IMR-90 (cell line): ENCODE results near the gene ATP8B4. TPM values are rescaled to one million over a fixed set of nuclear protein-coding genes. Genes with fewer than 3 reads are reported as not detected.

Experiments used
- ATAC-seq: fragments of 200-7000 bp; cut with Tn5 transposase; 2 replicates; pipeline ENCODE4 v1.9.1; 2020; ENCODE audit warnings: low read depth, mild to moderate bottlenecking, moderate library complexity
- BruUV-seq: library from RNA; stranded (reverse); fragments of 400-500 nt; replicated peaks from 2 replicates; lab custom pipeline; 2021; lab: Mats Ljungman, UMichigan
- CTCF ChIA-PET: fragments of 300-600 bp; formaldehyde crosslinking; extraction: SDS; loops from one replicate; lab custom pipeline; 2021; ENCODE audit warnings: antibody characterized with exemption; lab: Yijun Ruan, JAX
- POLR2A ChIA-PET: fragments of 300-600 bp; sonication (Branson Sonifier 250); formaldehyde crosslinking; loops from one replicate; lab custom pipeline; 2022; ENCODE audit warnings: antibody characterized with exemption; ENCODE audit not compliant: unreplicated experiment; lab: Charles Lee
- DNase-seq: peaks from one replicate; pipeline ENCODE4 v3.0.0; 2013
- H2AFZ ChIP-seq: replicated peaks from 2 replicates; pipeline ENCODE3; 2013; ENCODE audit warnings: low read length, mild to moderate bottlenecking; ENCODE audit not compliant: poor library complexity
- H2AK5ac ChIP-seq: 2 replicates; pipeline ENCODE4 v1.6.1; 2013; ENCODE audit warnings: low read depth, low read length, inconsistent platforms
- H2AK9ac ChIP-seq: replicated peaks from 2 replicates; pipeline ENCODE3; 2013; ENCODE audit warnings: mild to moderate bottlenecking, low read depth, low read length, moderate library complexity; ENCODE audit not compliant: poor library complexity
- H2BK120ac ChIP-seq: 2 replicates; pipeline ENCODE4 v1.6.1; 2013; ENCODE audit warnings: low read depth, low read length, inconsistent platforms
- H2BK15ac ChIP-seq: 3 replicates; pipeline ENCODE4 v1.6.1; 2013; ENCODE audit warnings: low read depth, low read length, inconsistent platforms
- H2BK20ac ChIP-seq: 2 replicates; pipeline ENCODE4 v1.6.1; 2013; ENCODE audit warnings: low read depth, mild to moderate bottlenecking, inconsistent platforms, low read length, moderate library complexity
- H2BK5ac ChIP-seq: 2 replicates; pipeline ENCODE4 v1.6.1; 2013; ENCODE audit warnings: mild to moderate bottlenecking, low read depth, low read length, inconsistent platforms; ENCODE audit not compliant: poor library complexity, severe bottlenecking
- H3K14ac ChIP-seq: replicated peaks from 2 replicates; pipeline ENCODE4 v1.6.1; 2013; ENCODE audit warnings: low read depth, low read length, inconsistent platforms
- H3K18ac ChIP-seq: 2 replicates; pipeline ENCODE4 v1.6.1; 2013; ENCODE audit warnings: low read depth, low read length, control low read depth
- H3K23ac ChIP-seq: 2 replicates; pipeline ENCODE4 v1.6.1; 2013; ENCODE audit warnings: low read depth, low read length, inconsistent platforms
- H3K27ac ChIP-seq: 2 replicates; pipeline ENCODE4 v1.5.1; 2013; ENCODE audit warnings: mild to moderate bottlenecking, control low read depth, low read length; ENCODE audit not compliant: insufficient read depth
- H3K27me3 ChIP-seq: 2 replicates; pipeline ENCODE4 v1.6.1; 2013; ENCODE audit warnings: low read length; ENCODE audit not compliant: control insufficient read depth, insufficient read depth
- H3K36me3 ChIP-seq: 2 replicates; pipeline ENCODE4 v1.6.1; 2013; ENCODE audit warnings: low read length, mixed read lengths; ENCODE audit not compliant: control insufficient read depth, insufficient read depth
- H3K4ac ChIP-seq: 2 replicates; pipeline ENCODE4 v1.6.1; 2013; ENCODE audit warnings: low read depth, low read length, inconsistent platforms
- H3K4me1 ChIP-seq: 2 replicates; pipeline ENCODE4 v1.6.1; 2013; ENCODE audit warnings: low read length, mixed read lengths; ENCODE audit not compliant: control insufficient read depth, insufficient read depth
- H3K4me2 ChIP-seq: 2 replicates; pipeline ENCODE4 v1.6.1; 2013; ENCODE audit warnings: low read depth, mild to moderate bottlenecking, control low read depth, low read length, moderate library complexity
- H3K4me3 ChIP-seq: 2 replicates; pipeline ENCODE4 v1.5.1; 2013; ENCODE audit warnings: low read depth, mild to moderate bottlenecking, control low read depth, low read length, moderate library complexity; ENCODE audit not compliant: insufficient read depth
- H3K56ac ChIP-seq: 2 replicates; pipeline ENCODE4 v1.6.1; 2013; ENCODE audit warnings: low read length, inconsistent platforms; ENCODE audit not compliant: insufficient read depth; ENCODE audit errors: extremely low read depth
- H3K79me1 ChIP-seq, 2 experiments: 2 replicates each; pipeline ENCODE4 v1.6.1; 2013; ENCODE audit warnings: low read length in 2 of 2, inconsistent platforms in 1 of 2, low read depth in 1 of 2
- H3K9ac ChIP-seq: 2 replicates; pipeline ENCODE4 v1.6.1; 2013; ENCODE audit warnings: low read depth, low read length, control low read depth
- H3K9me1 ChIP-seq: 2 replicates; pipeline ENCODE4 v1.6.1; 2013; ENCODE audit warnings: low read length, inconsistent platforms; ENCODE audit not compliant: insufficient read depth
- H3K9me3 ChIP-seq: 2 replicates; pipeline ENCODE4 v1.6.1; 2013; ENCODE audit warnings: low read length; ENCODE audit not compliant: control insufficient read depth, insufficient read depth
- H4K20me1 ChIP-seq: 2 replicates; pipeline ENCODE4 v1.6.1; 2013; ENCODE audit warnings: low read length, inconsistent platforms; ENCODE audit not compliant: insufficient read depth
- H4K5ac ChIP-seq: 2 replicates; pipeline ENCODE4 v1.6.1; 2013; ENCODE audit warnings: mild to moderate bottlenecking, low read depth, low read length, control low read depth
- H4K8ac ChIP-seq, 2 experiments: 2 replicates each; pipeline ENCODE4 v1.6.1; 2013; ENCODE audit warnings: low read depth in 2 of 2, low read length in 2 of 2, control low read depth in 1 of 2, inconsistent platforms in 1 of 2
- H4K91ac ChIP-seq: 2 replicates; pipeline ENCODE4 v1.6.1; 2013; ENCODE audit warnings: low read depth, low read length, inconsistent platforms; ENCODE audit not compliant: insufficient read depth
- BHLHE40 ChIP-seq: fragments of 150-350 bp; IDR thresholded peaks from 2 replicates; pipeline ENCODE4 v1.6.1; 2016; ENCODE audit warnings: mild to moderate bottlenecking, low read depth, low read length
- CEBPB ChIP-seq: IDR thresholded peaks from 2 replicates; pipeline ENCODE4 v1.6.1; 2012; ENCODE audit warnings: low read depth, low read length, improper control_type of control experiment
- CHD1 ChIP-seq: IDR thresholded peaks from 2 replicates; pipeline ENCODE4 v1.6.1; 2012; ENCODE audit warnings: low read depth, low read length, improper control_type of control experiment
- CTCF ChIP-seq: conservative IDR thresholded peaks from 2 replicates; pipeline ENCODE4 v1.5.1; 2012; ENCODE audit warnings: mild to moderate bottlenecking, low read depth, low read length, improper control_type of control experiment
- ELK1 ChIP-seq: fragments of 150-350 bp; IDR thresholded peaks from 2 replicates; pipeline ENCODE4 v1.6.1; 2016; ENCODE audit warnings: low read depth, mild to moderate bottlenecking, low read length, moderate library complexity, borderline replicate concordance
- FOS ChIP-seq: fragments of 150-350 bp; IDR thresholded peaks from 2 replicates; pipeline ENCODE4 v1.6.1; 2016; ENCODE audit warnings: low read depth, low read length
- MAFK ChIP-seq: IDR thresholded peaks from 2 replicates; pipeline ENCODE4 v1.6.1; 2012; ENCODE audit warnings: low read depth, low read length, improper control_type of control experiment
- MAZ ChIP-seq: IDR thresholded peaks from 2 replicates; pipeline ENCODE4 v1.6.1; 2012; ENCODE audit warnings: low read depth, mild to moderate bottlenecking, low read length, improper control_type of control experiment, moderate library complexity, borderline replicate concordance
- MXI1 ChIP-seq: IDR thresholded peaks from 2 replicates; pipeline ENCODE4 v1.6.1; 2012; ENCODE audit warnings: low read depth, mild to moderate bottlenecking, low read length, moderate library complexity, borderline replicate concordance
- NFE2L2 ChIP-seq: fragments of 150-350 bp; IDR thresholded peaks from 2 replicates; pipeline ENCODE4 v1.6.1; 2016; ENCODE audit warnings: low read depth, mild to moderate bottlenecking, low read length
- POLR2A ChIP-seq: IDR thresholded peaks from 2 replicates; pipeline ENCODE4 v1.6.1; 2012; ENCODE audit warnings: mild to moderate bottlenecking, low read depth, low read length
- RAD21 ChIP-seq: IDR thresholded peaks from 2 replicates; pipeline ENCODE4 v1.6.1; 2012; ENCODE audit warnings: low read length, improper control_type of control experiment
- RCOR1 ChIP-seq: IDR thresholded peaks from 2 replicates; pipeline ENCODE4 v1.6.1; 2012; ENCODE audit warnings: mild to moderate bottlenecking, low read length, improper control_type of control experiment; ENCODE audit not compliant: insufficient replicate concordance
- RFX5 ChIP-seq: IDR thresholded peaks from 2 replicates; pipeline ENCODE4 v1.8.0; 2012; ENCODE audit warnings: low read depth, mild to moderate bottlenecking, low read length, moderate library complexity
- SMC3 ChIP-seq: fragments of 150-350 bp; IDR thresholded peaks from 2 replicates; pipeline ENCODE4 v1.6.1; 2016; ENCODE audit warnings: low read depth, mild to moderate bottlenecking, antibody characterized with exemption, low read length, moderate library complexity
- USF2 ChIP-seq: fragments of 150-350 bp; IDR thresholded peaks from 2 replicates; pipeline ENCODE4 v1.6.1; 2017; ENCODE audit warnings: mild to moderate bottlenecking, antibody characterized with exemption, low read length, low read depth
- WGBS, 2 experiments: methylation state at CpG; one replicate each; pipeline versions ENCODE4 v1.1.5 to v1.1.7; 2013; ENCODE audit warnings: missing lambda C conversion rate in 2 of 2; ENCODE audit not compliant: insufficient read length in 1 of 2; ENCODE audit errors: extremely low coverage in 2 of 2; 5-methylcytosine and 5-hydroxymethylcytosine counted together
- dilution Hi-C: fragments of 300-500 bp; cut with HindIII; formaldehyde crosslinking; loops from one replicate; pipeline ENCODE4 v1.14.3; 2018; ENCODE audit warnings: low sequenced_read_pairs; ENCODE audit not compliant: unreplicated experiment
- in situ Hi-C: fragments of 300-500 bp; cut with MboI; formaldehyde crosslinking; loops from 3 replicates; pipeline ENCODE4 v1.14.3; 2019; ENCODE audit warnings: low sequenced_read_pairs, inconsistent platforms, mixed read lengths
- intact Hi-C: fragments of 100-400 bp; cut with micrococcal nuclease; formaldehyde crosslinking; loops from 2 replicates; pipeline ENCODE4 v1.10.0; 2022
- polyA plus RNA-seq, 3 experiments: library from polyadenylated mRNA; depleted of rRNA; stranded (reverse); fragments of >200 nt; gene quantifications; 2 replicates each; pipeline ENCODE4 v1.2.3, GENCODE V29; 2012; ENCODE audit warnings: low replicate concordance in 1 of 3
- total RNA-seq: library from RNA; depleted of rRNA; stranded (reverse); fragments of >200 nt; gene quantifications from 2 replicates; pipeline ENCODE4 v1.2.3, GENCODE V29; 2012

Gene ATP8B4
- total and polyA plus RNA-seq, 2 of the 4 experiments (the other 2 are of a cell fraction): 0.12 to 0.54 TPM

GRCh38 chr15:50164458-50164857, 45.4 kb upstream of the ATP8B4 start:
- no peaks in the 10 kb centered on the region; the same call in 1 of the 2 replicates for H3K9me3 ChIP-seq
- in situ Hi-C loops (no loop called here), dilution Hi-C loops (no loop called here), intact Hi-C loops (no loop called here)
- H4K91ac ChIP-seq: peak overlapping the region; percentile 6; the same call in 1 of the 2 replicates
- H3K4ac ChIP-seq: peak overlapping the region; percentile 15
- no peaks in the 10 kb centered on the region for H3K36me3 ChIP-seq
- no peak overlapping the region for H2AFZ ChIP-seq
- H2AK9ac ChIP-seq: no peak overlapping the region
- H2BK5ac ChIP-seq: peak overlapping the region; percentile 15
- WGBS, 2 experiments: no CpG with 5 or more reads among the region's 1 CpG
- peak overlapping the region; percentile 26; the same call in 1 of the 2 replicates for H3K23ac ChIP-seq
- H4K5ac ChIP-seq: no peak overlapping the region
- ATAC-seq (no peak), DNase-seq (no peak)
- H3K4me2 ChIP-seq: no peak overlapping the region
- H3K4me3 ChIP-seq: no peak overlapping the region
- 0 out of 2 replicates have a peak, but pooled peaks cover 3% of the 10 kb centered on the region for H3K9me1 ChIP-seq
- no peak overlapping the region; the same call in 1 of the 2 replicates for H3K18ac ChIP-seq
- no peak overlapping the region for H4K8ac ChIP-seq
- no peak overlapping the region for H3K27ac ChIP-seq
- H2BK120ac ChIP-seq: no peak overlapping the region; the same call in none of the 2 replicates
- no peaks in the 10 kb centered on the region for H3K79me1 ChIP-seq
- H3K9ac ChIP-seq: no peak overlapping the region
- H2AK5ac ChIP-seq: peak overlapping the region; percentile 49
- BruUV-seq: no TSS peak
- TF ChIP-seq CEBPB: no peak
- no peak for TF ChIP-seq CTCF
- TF ChIP-seq MAZ: no peak
- TF ChIP-seq MAFK: no peak
- TF ChIP-seq BHLHE40: no peak
- no peak for TF ChIP-seq CHD1
- no peak for TF ChIP-seq SMC3
- no peak for TF ChIP-seq FOS
- TF ChIP-seq MXI1: no peak
- no peak for TF ChIP-seq RFX5
- no peak for TF ChIP-seq ELK1
- TF ChIP-seq NFE2L2: no peak
- no peak for TF ChIP-seq RCOR1
- no peak for TF ChIP-seq RAD21
- no peak for TF ChIP-seq POLR2A
- no peak for TF ChIP-seq USF2
- ChIA-PET POLR2A (no interaction called here), CTCF (no interaction called here)
- H3K4me1 ChIP-seq: peaks cover 6% of the 10 kb centered on the region
- H2BK15ac ChIP-seq: peak overlapping the region; percentile 70; the same call in 2 of the 3 replicates
- peak overlapping the region; percentile 12; the same call in 1 of the 2 replicates for H3K14ac ChIP-seq
- no peak overlapping the region for H3K56ac ChIP-seq
- peak overlapping the region; percentile 71 for H2BK20ac ChIP-seq
- H4K20me1 ChIP-seq: no peaks in the 10 kb centered on the region
- H3K27me3 ChIP-seq: no peaks in the 10 kb centered on the region
